Ishikawa (cell line): ENCODE measurements around the gene POMGNT2.

Experiments
- CEBPB ChIP-seq: IDR thresholded peaks from 2 replicates; pipeline ENCODE4 v1.6.1; 2012
- CREB1 ChIP-seq: IDR thresholded peaks from 2 replicates; pipeline ENCODE4 v1.6.1; 2012; ENCODE audit warnings: low read depth
- EGR1 ChIP-seq: IDR thresholded peaks from 2 replicates; pipeline ENCODE4 v1.6.1; 2012
- EP300 ChIP-seq: IDR thresholded peaks from 2 replicates; pipeline ENCODE4 v1.6.1; 2012; ENCODE audit warnings: borderline replicate concordance
- FOXM1 ChIP-seq: IDR thresholded peaks from 2 replicates; pipeline ENCODE4 v1.6.1; 2012; ENCODE audit warnings: low read depth, borderline replicate concordance
- RAD21 ChIP-seq: IDR thresholded peaks from 2 replicates; pipeline ENCODE4 v1.6.1; 2012; ENCODE audit warnings: low read depth
- REST ChIP-seq: IDR thresholded peaks from 2 replicates; pipeline ENCODE4 v1.6.1; 2012; ENCODE audit warnings: low read depth, mild to moderate bottlenecking
- TAF1 ChIP-seq: IDR thresholded peaks from 2 replicates; pipeline ENCODE4 v1.6.1; 2012; ENCODE audit warnings: low read depth, mild to moderate bottlenecking
- TCF12 ChIP-seq: IDR thresholded peaks from 2 replicates; pipeline ENCODE4 v1.6.1; 2012; ENCODE audit warnings: low read depth
- TEAD4 ChIP-seq: IDR thresholded peaks from 2 replicates; pipeline ENCODE4 v1.6.1; 2012
- USF1 ChIP-seq: IDR thresholded peaks from 2 replicates; pipeline ENCODE4 v1.6.1; 2012
- YY1 ChIP-seq: IDR thresholded peaks from 2 replicates; pipeline ENCODE4 v1.6.1; 2012; ENCODE audit warnings: low read depth
- ZBTB7A ChIP-seq: IDR thresholded peaks from 2 replicates; pipeline ENCODE4 v1.6.1; 2012; ENCODE audit warnings: low read depth
- TF ChIP-seq, protein P1 (sequence below): IDR thresholded peaks from 2 replicates; pipeline ENCODE4 v1.6.1; 2012

DNA sequence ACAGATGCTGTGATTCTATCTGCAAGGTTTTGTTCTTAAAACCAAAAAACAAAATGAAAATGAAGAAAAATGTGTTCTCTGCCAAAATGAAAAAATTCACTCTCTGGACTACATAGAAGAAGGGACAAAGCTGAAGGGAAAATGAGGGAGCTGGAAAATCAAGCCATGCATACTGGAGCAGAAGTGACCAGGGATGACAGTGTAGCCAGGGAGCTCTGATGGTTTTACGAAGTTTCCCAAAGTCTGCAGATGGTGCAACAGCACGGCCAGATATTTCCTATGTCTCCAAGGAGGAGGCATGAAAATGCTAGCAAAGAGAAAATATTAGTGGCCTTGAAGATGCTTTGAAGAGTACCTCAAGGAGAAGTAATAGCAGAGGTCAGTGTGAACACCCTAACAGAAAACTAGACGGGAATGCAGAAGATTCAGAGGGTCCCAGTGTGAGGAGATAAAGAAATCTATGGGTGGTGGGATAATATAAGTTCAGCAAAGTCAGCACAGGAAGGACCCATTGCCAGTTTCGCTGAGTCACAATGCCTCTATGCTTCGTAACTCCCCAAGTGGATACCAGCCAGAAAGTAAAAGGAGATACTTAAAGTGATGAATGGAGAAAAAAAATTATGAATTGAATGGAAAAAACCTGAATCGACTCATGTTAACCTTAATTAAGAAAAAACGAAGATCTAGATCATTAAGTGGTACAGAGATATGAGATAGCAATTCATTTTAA is 39.0 kb upstream of the POMGNT2 start:
- TF ChIP-seq CEBPB (no peak), YY1 (no peak), EGR1 (no peak), FOXM1 (no peak), TEAD4 (no peak), USF1 (no peak), EP300 (no peak), CREB1 (no peak), RAD21 (no peak), REST (no peak), TAF1 (no peak), ZBTB7A (no peak), TCF12 (no peak)
- TF ChIP-seq, protein P1, sequence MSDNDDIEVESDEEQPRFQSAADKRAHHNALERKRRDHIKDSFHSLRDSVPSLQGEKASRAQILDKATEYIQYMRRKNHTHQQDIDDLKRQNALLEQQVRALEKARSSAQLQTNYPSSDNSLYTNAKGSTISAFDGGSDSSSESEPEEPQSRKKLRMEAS, result no peak
